ENCODE measurements around the gene PITX3. TPM values are rescaled to one million over a fixed set of nuclear protein-coding genes. Genes with fewer than 3 reads are reported as not detected.

The PITX3 gene
- total RNA-seq, result 0.13 and 0.23 TPM in 2 replicates

GRCh38 chr10:102241444-102242117 lies at the start of gene PITX3:
TSS of gene PITX3 (minus strand) at chr10:102241512. CDS start at chr10:102232080, 9,432 bp downstream.

DNA sequence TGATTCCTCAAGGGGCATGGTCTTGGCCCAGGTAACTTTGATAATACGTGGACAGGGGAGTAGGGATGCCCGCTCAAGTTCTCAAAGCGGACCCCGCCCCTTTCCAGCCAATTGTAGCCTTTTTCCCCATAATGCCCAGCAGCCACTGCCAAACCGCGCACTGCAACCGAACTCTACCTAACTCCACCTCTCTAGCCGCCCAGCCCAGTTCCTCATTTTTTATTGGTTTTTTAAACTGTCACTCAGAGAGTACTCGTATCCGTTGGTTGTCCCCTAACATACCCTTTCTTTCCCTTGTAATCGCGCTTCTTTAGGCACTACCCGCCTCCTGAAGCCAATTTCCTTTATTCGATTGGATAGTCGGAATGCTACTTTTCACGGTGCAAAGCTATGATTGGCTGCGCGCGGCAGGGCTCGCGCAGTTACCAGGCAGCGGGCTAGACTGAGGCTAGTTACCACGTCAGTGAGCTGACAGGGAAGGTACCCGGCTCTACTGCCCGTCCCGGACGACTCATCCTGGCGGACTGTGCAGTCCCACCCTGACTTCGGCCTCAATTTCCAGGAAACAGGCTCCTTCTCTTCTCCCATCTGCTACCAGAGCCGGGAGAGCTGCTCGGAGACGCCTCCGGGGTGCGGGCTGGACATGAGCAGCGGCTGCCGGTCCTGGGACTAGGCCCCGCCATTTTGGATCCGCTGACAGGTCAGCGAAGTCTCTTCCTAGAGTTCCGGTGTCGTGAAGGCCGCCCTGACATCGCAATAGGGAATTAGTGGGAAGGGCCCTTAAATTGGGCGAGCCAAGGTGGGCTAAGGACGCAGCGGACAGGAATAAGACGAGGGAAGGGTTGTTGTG lies 4.0 kb upstream of the PITX3 start, which contains the start of gene GBF1:
Gene GBF1, plus strand, starts transcription at position 451 of the 850 bp plus-strand sequence. CDS start 13,407 bp downstream, outside the sequence.

GRCh38 chr10:102225646-102226541 lies 15.4 kb downstream of the PITX3 start, which contains the start of gene ELOVL3:
TSS of gene ELOVL3 (plus strand) at chr10:102226299. CDS start at chr10:102226549, 250 bp downstream.

Other genes with a start within 250 kb of the PITX3 start
- gene ARMH3, start 185.3 kb downstream of the PITX3 start, total RNA-seq, result 11.2 and 11.7 TPM in 2 replicates
- gene HPS6, start 176.2 kb downstream of the PITX3 start, total RNA-seq, result 31.1 and 34.6 TPM in 2 replicates
- gene LDB1, start 121.1 kb downstream of the PITX3 start, total RNA-seq, result 43.3 and 48.1 TPM in 2 replicates
- 13.3 and 20.9 TPM in 2 replicates for gene PPRC1, start 108.5 kb downstream of the PITX3 start, total RNA-seq
- 20.2 and 28.0 TPM in 2 replicates for gene NOLC1, start 89.1 kb downstream of the PITX3 start, total RNA-seq
- gene ELOVL3, start 15.2 kb downstream of the PITX3 start, total RNA-seq, result 0.13 and 0.20 TPM in 2 replicates
- 50.8 and 56.1 TPM in 2 replicates for gene GBF1, start 4.0 kb upstream of the PITX3 start, total RNA-seq
- 23.0 and 37.6 TPM in 2 replicates for gene NFKB2, start 154.2 kb upstream of the PITX3 start, total RNA-seq
- 2.0 and 3.7 TPM in 2 replicates for gene PSD, start 177.3 kb upstream of the PITX3 start, total RNA-seq
- gene FBXL15, start 179.3 kb upstream of the PITX3 start, total RNA-seq, result 6.3 and 6.6 TPM in 2 replicates
- 42.9 and 43.6 TPM in 2 replicates for gene CUEDC2, start 191.1 kb upstream of the PITX3 start, total RNA-seq
- not detected in 2 replicates for gene C10orf95, start 210.0 kb upstream of the PITX3 start, total RNA-seq